AG08396 (cell line): ENCODE results near the gene EPB41L5.

Source experiments
- DNase-seq: peaks from one replicate; pipeline ENCODE4 v3.0.0; 2012; ENCODE audit warnings: low spot score, mixed read lengths

Gene EPB41L5

DNA sequence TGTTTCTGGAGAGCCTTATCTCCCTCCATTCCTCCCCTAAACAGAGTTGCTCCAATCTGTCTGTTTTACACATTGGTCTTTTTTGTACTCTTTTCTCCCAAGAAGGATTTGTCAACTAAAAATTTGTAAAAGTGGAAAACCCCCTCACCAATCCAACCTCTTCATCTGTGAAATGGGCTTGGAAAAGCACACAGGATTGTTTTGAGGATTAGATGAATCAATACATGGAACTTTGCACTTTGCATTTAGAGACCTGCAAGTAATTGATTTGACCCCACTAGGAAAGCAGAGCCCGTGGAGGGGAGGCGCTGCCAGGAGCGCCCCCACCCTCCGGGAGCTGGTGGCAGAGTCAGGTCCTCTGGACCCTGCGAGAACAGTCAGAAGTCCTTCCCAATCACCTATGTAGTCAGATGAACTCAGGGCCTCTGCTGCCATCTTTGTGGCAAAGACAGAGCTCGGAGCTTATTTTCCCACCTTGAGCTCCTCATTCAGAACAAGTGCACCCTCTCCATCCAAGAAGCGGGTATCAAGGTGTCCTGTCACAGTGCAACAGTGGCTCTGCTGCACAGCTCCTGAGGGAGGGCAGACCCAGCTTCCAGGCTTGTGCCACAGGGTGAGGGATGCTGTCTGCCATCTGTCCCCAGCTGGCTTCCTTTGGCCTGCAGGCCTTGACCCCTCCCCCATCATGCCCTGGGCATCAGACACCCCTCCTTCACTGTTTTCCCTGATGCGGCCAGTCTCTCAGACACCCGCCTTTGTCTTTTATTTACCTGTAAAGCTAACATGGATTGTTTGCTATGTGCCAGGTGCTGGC lies 212.1 kb downstream of the EPB41L5 start:
- no peak for DNase-seq

DNA sequence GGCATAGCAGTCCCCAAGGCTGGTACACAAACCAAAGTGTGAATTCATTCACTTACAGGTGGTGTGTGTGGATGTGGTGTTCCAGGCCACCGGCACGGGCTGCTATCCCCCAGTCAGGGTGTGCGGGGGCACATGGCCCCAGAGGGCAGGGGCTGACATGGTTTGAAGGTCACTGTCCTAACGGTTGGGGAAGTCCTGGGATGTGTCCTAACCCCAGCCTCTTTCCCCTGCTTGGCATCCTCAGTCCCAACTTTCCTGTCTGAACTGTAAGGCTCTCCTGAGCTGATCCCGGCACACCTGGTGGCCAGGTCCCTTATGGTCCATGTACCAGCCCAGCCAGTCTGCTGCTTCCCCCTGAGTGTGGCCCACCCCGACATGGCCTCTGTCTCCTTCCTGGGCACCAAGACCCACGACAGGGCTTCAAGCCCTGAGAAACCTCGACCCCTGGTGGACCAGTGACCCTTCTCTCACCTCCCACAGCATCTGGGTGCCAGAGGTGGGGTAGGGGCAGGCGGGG lies 212.7 kb downstream of the EPB41L5 start:
- no peak for DNase-seq

DNA sequence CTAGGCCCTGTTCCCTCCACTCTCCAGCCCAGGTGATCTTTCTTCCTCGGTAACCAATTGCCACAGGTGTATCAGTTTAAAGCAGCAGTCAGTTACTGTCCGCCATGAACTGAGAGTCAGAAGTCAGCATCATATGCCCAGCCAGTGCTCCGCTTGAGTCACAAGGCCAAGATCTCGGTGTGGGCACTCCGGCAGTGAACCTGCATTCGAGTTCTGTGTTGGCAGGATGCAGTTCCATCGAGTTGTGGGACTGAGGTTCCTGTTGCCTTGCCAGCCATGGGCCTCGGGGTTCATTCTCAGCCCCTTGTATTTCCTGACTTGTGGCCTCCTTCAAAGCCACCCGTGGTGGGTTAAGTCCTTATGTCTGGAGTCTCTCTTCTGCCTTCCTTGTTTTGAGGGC lies 213.4 kb downstream of the EPB41L5 start:
- no peak for DNase-seq

- no peak for DNase-seq
Measured at GRCh38 chr2:120227111-120227991, 214.5 kb downstream of the EPB41L5 start.

DNA sequence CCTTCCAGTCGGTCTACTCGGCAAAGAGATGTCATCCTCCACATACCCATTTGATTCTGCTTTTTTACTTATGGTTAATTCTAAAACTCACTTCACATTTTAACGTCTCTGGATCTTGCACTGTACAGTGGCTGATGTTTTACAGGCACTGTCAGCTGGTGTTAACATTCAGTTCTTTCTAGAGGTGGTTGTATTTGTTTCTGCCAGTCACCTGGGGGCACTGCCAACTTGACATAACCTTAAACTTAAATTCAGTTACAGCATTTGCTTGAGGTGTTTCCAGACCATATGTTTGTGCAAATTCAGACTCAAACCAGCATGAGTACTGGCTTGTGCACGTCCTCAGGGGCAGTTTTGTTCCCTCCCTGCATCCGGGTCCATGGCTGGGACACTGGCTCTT lies 215.6 kb downstream of the EPB41L5 start:
- no peak for DNase-seq
